ENCODE results near the gene PTPN2.
"Not testable (repeated sequence)": the region's sequence is repeated elsewhere in the genome, so short reads cannot be mapped to it uniquely, and the experiment has no call there.

PTPN2 gene

DNA sequence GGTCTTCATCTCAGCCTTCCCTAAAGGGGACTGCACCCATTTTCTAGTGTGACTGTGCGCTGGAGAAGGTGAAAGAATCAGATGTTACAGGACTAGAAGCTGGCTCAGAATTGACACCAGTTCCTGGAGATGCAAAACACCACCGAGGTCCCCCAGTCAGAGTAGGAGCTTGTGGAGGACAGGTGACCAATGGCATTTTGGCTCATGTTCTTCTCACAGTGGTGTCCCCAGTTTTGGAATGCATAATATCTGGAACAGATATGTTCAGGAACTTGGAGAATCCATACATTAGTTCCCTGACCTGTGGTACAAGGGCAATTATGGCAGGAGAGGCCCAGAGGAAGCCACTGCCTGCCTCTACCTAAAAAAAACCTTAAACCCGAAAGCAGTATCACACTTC is 114.9 kb downstream of the PTPN2 start:
- in situ Hi-C loops (cut with HindIII; ENCODE audit: low pct_unique_long_range_greater_than_20kb, low sequenced_read_pairs) = no loop called here
- no peak for TF ChIP-seq JUND (IDR thresholded peaks at IDR 0.05; ENCODE audit: low read depth)
- DNase-seq (ENCODE audit: low read depth in 1 of 2, low spot score in 1 of 2) = no peak

DNA sequence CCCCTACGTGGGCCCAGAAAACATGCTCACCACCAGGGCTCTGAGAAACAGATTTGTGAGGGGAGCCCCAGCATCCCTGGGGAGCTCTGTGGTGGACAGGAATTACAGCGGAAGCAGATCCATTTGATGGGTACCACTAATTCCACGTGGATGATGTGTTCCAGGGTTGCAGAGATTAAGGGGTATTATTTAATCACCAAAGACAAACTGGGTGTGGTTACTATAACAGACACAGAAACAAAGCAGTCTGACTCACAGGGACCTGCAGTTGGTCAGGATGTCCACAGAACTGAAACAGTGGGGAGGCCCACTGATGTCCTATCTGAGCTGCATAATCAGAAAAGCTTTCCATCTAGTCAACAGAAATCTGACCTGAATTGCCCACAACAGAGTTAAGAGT is 115.4 kb downstream of the PTPN2 start:
- TF ChIP-seq JUND (IDR thresholded peaks at IDR 0.05; ENCODE audit: low read depth) = no peak

DNA sequence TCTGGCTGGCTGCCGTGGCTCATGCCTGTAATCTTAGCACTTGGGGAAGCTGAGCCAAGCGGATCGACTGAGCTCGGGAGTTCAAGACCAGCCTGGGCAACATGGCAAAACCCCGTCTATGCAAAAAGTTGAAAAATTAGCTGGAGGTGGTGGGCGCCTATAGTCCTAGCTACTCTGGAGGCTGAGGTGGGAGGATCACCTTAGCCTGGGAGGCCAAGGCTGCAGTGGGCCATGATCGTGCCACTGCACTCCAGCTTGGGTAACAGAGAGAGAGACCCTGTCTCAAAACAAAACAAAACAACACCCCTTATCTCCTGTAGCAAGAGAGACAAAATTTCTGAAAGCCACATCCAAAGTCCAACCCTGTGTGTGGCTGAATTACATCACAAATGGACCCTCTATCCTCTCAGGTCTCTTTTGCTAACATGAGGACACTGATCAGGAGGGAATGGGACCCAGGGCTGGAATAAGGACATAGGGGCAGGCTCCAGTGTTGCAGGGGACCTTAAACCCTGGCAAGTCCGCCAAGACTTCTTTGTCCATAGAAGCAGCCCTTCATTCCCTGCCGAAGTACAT is 116.4 kb downstream of the PTPN2 start:
- DNase-seq (ENCODE audit: low read depth in 1 of 2, low spot score in 1 of 2) = no peak
- no peak for TF ChIP-seq JUND (IDR thresholded peaks at IDR 0.05; ENCODE audit: low read depth)
- in situ Hi-C loops (cut with HindIII; ENCODE audit: low pct_unique_long_range_greater_than_20kb, low sequenced_read_pairs) = no loop called here

More for the DNA sequence above, 115.4 kb downstream of the PTPN2 start:
- no peak for DNase-seq (ENCODE audit: low read depth in 1 of 2, low spot score in 1 of 2)
- in situ Hi-C loops (cut with HindIII; ENCODE audit: low pct_unique_long_range_greater_than_20kb, low sequenced_read_pairs) = no loop called here

DNA sequence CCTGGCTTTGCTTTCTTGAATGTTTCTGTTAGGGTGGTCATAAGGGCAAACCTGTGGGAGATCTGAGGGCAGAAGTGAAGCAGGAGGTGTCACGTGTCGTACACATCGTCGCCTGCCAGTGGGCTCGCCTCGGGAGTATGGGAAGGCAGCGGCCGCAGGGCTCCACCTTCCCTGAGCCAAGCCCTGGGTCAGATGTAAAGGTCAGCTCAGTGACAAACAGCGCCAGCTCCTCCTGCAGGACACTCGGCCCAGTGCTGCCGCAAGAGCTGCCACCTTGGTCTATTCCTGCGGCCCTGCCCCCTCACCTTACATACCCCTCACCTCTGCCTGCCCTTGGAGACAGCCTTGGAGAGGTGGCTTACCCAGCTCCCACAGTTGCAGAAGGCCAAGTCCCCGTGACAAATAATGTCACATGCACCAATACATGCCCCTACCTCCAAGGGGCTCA is 117.0 kb downstream of the PTPN2 start:
- in situ Hi-C loops (cut with HindIII; ENCODE audit: low pct_unique_long_range_greater_than_20kb, low sequenced_read_pairs) = no loop called here
- no peak for TF ChIP-seq JUND (IDR thresholded peaks at IDR 0.05; ENCODE audit: low read depth)
- DNase-seq (ENCODE audit: low read depth in 1 of 2, low spot score in 1 of 2) = no peak

DNA sequence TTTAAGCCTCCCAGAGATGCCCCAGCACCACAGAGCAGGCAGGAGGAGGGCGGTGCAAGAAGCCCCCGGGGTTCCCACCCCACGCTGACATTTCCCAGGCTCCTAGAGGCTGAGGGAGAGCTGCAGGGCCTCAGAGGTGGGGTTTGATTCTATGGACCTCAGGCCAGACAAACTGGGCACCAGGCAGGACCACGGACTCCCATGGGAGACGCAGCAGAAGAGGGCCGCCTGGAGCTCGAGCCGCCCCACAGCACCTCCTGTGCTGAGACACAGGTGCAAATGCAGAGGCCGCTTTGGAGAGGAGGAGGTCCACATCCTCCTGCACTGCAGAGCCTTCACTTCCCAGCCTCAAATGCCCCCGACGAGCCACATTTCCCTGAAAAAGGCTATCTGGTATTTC is 118.5 kb downstream of the PTPN2 start:
- no peak for TF ChIP-seq JUND (IDR thresholded peaks at IDR 0.05; ENCODE audit: low read depth)
- no peak for DNase-seq (ENCODE audit: low read depth in 1 of 2, low spot score in 1 of 2)
- in situ Hi-C loops (cut with HindIII; ENCODE audit: low pct_unique_long_range_greater_than_20kb, low sequenced_read_pairs) = no loop called here

DNA sequence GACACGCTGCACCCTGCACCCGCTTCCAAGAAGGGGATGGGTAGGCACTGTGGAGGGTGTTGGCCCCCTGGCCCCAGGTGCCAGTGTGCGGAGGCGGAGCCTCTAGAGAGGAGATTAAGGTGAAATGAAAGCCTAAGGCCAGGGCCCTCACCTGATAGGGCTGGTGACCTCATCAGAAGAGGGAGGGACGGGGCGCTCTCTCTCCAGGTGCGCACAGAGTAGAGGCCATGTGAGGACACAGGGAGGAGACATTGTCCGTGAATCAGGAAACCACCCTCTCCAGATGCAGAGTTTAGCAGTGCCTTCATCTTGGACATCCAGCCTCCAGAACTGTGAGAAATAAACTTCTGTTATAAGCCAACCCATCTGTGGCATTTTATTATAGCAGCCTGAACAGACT is 118.9 kb downstream of the PTPN2 start:
- in situ Hi-C loops (cut with HindIII; ENCODE audit: low pct_unique_long_range_greater_than_20kb, low sequenced_read_pairs) = no loop called here
- no peak for TF ChIP-seq JUND (IDR thresholded peaks at IDR 0.05; ENCODE audit: low read depth)
- DNase-seq (ENCODE audit: low read depth in 1 of 2, low spot score in 1 of 2) = no peak

DNA sequence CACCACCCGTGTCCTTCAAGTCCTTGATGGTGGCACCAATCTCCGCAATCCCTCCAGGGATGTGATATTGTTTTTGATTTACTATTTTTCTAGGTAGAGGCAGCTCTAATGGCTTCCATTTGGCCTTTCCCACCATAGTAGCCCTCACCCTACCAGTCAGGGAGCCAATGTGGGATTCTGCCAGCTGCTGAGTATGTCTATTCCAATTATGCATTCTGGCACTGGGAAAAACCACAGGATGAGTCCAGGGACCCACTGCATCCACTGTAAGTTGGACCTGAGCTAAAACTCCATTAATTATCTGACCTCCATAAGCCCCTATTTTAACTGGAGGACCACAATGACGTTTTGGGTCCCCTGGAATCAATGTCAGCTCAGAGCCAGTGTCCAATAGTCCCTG is 125.5 kb downstream of the PTPN2 start:
- DNase-seq (ENCODE audit: low read depth in 1 of 2, low spot score in 1 of 2); in situ Hi-C loops (cut with HindIII; ENCODE audit: low pct_unique_long_range_greater_than_20kb, low sequenced_read_pairs): not testable (repeated sequence)

DNA sequence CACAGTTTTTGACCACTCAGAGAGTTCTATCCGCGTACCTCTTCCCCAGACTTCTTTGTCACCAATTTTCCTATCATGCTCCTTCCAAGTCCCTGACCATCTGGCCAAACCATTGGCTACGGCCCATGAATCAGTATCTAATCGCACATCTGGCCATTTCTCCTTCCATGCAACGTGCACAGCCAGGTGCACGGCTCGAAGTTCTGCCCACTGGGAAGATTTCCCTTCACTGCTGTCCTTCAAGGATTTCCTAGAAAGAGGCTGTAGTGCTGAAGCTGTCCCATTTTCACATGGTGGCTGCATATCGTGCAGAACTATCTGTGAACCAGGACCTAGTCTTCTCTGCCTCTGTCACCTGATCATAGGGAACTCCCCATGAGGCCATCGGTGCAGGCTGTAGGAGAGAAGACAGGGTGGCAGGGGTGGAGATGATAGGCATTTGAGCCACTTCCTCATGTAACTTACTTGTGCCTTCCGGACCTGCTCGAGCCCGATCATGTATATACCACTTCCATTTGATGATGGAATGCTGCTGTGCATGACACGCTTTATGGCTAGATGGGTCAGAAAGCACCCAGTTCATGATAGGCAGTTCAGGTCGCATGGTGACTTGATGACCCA is 127.3 kb downstream of the PTPN2 start:
- in situ Hi-C loops (cut with HindIII; ENCODE audit: low pct_unique_long_range_greater_than_20kb, low sequenced_read_pairs); DNase-seq (ENCODE audit: low read depth in 1 of 2, low spot score in 1 of 2): not testable (repeated sequence)

DNA sequence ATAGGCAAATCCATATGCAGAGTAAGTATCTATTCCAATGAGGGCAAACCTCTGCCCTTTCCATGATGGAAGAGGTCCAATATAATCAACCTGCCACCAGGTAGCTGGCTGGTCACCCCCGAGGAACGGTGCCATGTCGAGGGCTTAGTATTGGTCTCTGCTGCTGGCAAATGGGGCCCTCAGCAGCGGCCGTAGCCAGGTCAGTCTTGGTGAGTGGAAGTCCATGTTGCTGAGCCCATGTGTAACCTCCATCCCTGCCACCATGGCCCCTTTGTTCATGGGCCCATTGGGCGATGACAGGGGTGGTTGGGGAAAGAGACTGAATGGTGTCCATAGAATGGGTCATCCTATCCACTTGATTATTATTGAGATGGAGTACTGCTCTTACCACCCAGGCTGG is 128.4 kb downstream of the PTPN2 start:
- in situ Hi-C loops (cut with HindIII; ENCODE audit: low pct_unique_long_range_greater_than_20kb, low sequenced_read_pairs); DNase-seq (ENCODE audit: low read depth in 1 of 2, low spot score in 1 of 2): not testable (repeated sequence)

DNA sequence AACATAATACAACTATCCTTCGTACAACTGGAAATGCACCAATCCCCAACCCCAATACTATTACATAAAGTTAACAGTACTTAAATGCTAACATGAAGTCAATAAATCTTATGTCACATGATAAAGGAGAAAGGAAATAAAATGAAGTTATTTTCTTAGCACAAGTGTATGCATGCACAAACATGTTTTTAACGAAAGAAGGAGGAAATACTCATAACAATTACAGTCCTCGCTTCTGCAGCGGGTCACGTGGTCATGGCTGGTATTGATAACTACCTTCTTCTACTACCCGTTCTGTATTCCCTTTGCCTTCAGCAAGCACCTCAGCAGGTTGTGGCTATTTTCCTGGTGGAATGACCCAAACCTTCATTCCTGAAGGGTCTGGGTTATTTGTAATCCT is 129.5 kb downstream of the PTPN2 start:
- in situ Hi-C loops (cut with HindIII; ENCODE audit: low pct_unique_long_range_greater_than_20kb, low sequenced_read_pairs) = no loop called here
- no peak for DNase-seq (ENCODE audit: low read depth in 1 of 2, low spot score in 1 of 2)
- TF ChIP-seq JUND (IDR thresholded peaks at IDR 0.05; ENCODE audit: low read depth) = no peak

DNA sequence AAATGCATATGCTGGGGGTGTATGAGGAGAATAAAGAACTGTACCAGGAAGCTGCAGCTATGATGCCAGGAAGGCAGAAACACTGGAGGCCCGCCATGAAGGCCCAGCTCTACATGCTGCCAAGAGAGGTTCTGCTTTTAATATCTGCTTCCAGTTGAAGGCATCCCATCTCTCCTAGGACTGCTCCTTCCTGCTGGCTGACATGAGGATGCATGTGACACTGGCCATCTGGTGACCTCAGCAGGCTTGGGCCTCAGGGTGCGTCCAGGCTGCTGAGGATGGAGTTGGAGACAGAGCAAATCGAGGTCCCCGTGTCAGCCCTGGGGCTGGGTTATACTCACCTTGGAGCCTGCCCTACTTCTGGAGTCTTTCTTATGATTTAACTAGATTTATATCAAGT is 132.1 kb downstream of the PTPN2 start:
- in situ Hi-C loops (cut with HindIII; ENCODE audit: low pct_unique_long_range_greater_than_20kb, low sequenced_read_pairs) = no loop called here
- no peak for TF ChIP-seq JUND (IDR thresholded peaks at IDR 0.05; ENCODE audit: low read depth)
- no peak for DNase-seq (ENCODE audit: low read depth in 1 of 2, low spot score in 1 of 2)

DNA sequence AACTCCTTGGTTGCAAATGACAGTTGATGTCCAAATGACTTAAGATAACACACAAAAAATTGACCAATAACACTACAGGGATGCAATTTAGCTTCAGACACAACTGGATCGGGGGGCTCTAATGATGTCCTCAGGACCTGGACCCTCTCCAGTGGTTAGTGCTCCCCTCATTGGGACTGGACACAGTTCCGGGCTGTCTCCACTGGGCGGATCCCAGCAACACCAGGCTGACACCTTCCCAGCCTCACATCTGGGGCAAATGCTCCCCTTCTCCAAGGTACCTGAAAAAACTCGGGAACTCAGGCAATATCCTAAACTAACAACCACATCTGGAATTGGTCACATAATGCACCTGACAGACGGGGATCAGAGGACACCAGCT is 132.5 kb downstream of the PTPN2 start:
- no peak for TF ChIP-seq JUND (IDR thresholded peaks at IDR 0.05; ENCODE audit: low read depth)
- in situ Hi-C loops (cut with HindIII; ENCODE audit: low pct_unique_long_range_greater_than_20kb, low sequenced_read_pairs) = no loop called here
- DNase-seq (ENCODE audit: low read depth in 1 of 2, low spot score in 1 of 2) = no peak

DNA sequence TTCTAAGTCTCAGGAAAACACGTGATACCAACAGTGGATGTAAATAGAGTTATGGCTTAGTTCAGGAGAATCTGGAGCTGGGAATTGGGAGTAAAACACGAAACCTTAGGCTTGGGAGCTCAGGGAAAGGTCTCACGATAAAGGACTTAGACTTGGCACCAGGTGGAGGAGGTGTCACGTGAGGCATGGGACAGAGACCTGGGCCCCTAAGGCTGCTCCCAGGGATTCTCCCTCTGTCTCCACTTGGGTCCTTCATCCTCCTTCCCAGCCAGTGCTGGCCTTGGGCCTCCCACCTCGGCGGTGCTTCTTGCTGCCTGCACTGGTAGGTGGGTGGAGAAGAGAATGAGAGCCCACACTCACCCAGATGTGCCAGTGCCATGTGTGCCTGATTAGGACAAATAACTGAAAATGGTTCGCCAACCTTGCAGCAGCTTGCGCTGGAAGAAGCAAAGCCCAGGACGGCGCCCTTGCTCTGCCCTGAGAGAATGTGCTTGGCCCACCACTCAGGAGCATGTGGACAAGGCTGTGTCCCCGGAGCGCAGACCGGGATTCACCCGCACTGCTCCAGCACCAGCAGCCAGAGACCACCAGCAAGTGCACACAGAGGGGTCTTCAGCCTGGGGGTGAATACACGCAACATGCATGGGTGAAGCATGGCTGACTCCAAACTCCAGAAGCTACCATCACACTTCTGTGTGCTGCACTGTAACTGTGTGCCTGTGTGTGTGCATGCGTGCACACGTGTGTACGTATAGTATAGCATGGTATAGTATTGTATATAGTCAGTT is 133.1 kb downstream of the PTPN2 start:
- in situ Hi-C loops (cut with HindIII; ENCODE audit: low pct_unique_long_range_greater_than_20kb, low sequenced_read_pairs) = no loop called here
- TF ChIP-seq JUND (IDR thresholded peaks at IDR 0.05; ENCODE audit: low read depth) = no peak
- no peak for DNase-seq (ENCODE audit: low read depth in 1 of 2, low spot score in 1 of 2)

Data from T47D (cell line).